ENCODE measurements around the gene MEGF10.
A peak's percentile ranks its signal among the peaks of the same experiment; 100 is the strongest.

MEGF10 gene

DNA sequence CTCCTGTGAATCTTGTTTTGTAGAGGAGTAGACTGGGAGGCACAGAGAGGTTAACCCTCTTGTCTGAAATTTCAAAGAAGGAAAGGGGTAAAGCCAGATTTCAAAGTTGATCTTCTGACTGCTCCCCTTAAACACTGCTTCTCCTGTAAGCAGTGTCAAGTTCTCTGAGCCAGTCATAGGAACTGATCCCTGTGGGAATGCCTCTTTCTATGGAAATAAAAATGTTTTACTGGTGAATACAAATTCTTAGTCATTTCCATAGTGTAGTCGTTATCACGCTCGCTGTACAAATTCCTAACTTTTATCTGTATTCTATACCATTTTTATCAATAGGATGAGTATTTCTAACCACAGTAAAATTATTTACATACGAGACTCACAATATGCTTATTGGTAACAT is 160.5 kb downstream of the MEGF10 start:
- TF ChIP-seq, protein P1, sequence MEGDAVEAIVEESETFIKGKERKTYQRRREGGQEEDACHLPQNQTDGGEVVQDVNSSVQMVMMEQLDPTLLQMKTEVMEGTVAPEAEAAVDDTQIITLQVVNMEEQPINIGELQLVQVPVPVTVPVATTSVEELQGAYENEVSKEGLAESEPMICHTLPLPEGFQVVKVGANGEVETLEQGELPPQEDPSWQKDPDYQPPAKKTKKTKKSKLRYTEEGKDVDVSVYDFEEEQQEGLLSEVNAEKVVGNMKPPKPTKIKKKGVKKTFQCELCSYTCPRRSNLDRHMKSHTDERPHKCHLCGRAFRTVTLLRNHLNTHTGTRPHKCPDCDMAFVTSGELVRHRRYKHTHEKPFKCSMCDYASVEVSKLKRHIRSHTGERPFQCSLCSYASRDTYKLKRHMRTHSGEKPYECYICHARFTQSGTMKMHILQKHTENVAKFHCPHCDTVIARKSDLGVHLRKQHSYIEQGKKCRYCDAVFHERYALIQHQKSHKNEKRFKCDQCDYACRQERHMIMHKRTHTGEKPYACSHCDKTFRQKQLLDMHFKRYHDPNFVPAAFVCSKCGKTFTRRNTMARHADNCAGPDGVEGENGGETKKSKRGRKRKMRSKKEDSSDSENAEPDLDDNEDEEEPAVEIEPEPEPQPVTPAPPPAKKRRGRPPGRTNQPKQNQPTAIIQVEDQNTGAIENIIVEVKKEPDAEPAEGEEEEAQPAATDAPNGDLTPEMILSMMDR (IDR thresholded peaks at IDR 0.05; ENCODE audit: low read depth, low read length, missing control alignments), result no peak
- no peak overlapping the region for H3K4me3 ChIP-seq (ENCODE audit: low read depth, low read length)
- no peak for DNase-seq (ENCODE audit: low read depth)

DNA sequence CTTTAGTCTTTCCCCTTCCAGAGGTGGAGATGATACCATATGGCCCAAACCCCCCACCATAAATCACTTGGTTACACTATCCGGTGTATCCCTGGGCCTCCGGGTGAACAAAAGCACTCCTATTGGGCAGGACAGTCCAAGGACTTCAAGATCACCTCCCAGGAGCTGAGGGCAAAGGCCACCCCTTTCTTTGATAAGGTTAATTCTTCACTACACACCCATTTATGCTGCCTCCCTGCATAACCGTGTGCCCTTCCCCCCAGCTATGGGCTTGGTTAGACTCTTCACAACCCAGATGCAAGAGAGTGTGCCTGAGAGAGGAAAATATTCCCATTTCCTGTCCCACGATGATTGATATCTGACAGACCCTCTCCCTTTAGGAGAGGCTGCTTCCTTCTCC is 162.0 kb downstream of the MEGF10 start:
- no peak overlapping the region for H3K4me3 ChIP-seq (ENCODE audit: low read depth, low read length)

DNA sequence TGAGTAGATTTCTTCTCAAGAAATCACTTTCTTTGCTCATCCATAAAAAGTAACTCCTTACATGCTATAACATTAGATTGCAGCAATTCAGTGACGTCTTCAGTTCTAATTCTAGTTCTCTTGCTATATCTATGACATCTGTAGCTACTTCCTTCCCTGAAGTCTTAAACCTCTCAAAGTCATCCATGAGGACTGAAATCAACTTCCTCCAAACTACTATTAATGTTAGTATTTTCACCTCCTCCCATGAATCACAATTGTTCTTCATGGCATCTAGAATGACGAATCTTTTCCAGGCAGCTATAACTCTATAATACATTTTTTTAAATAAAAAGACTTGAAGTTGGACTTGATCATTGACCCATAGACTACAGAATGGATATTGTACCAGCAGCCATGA is 180.6 kb downstream of the MEGF10 start:
- no peak for DNase-seq (ENCODE audit: low read depth)
- no peak overlapping the region for H3K4me3 ChIP-seq (ENCODE audit: low read depth, low read length)
- TF ChIP-seq, protein P1 (IDR thresholded peaks at IDR 0.05; ENCODE audit: low read depth, low read length, missing control alignments), result no peak

More for the DNA sequence above, 162.0 kb downstream of the MEGF10 start:
- DNase-seq (ENCODE audit: low read depth), result no peak
- TF ChIP-seq, protein P1 (IDR thresholded peaks at IDR 0.05; ENCODE audit: low read depth, low read length, missing control alignments), result no peak

DNA sequence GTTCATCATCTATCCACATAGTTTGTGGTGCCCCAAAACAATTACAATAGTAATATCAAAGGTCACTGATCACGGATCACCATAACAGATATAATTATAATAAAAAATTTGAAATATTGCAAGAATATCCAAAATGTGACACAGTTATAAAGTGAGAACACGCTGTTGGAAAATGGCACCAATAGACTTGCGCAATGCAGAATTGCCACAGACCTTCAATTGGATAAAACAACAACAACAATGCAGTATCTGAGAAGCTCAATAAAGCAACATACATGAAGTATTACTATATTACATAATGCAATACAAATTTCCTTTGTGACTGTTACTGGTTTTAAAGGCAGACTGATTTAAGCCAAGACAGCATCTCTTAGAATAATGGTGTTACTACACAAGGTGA is 182.1 kb downstream of the MEGF10 start:
- TF ChIP-seq, protein P1 (IDR thresholded peaks at IDR 0.05; ENCODE audit: low read depth, low read length, missing control alignments), result no peak
- H3K4me3 ChIP-seq (ENCODE audit: low read depth, low read length), result no peak overlapping the region
- no peak for DNase-seq (ENCODE audit: low read depth)

DNA sequence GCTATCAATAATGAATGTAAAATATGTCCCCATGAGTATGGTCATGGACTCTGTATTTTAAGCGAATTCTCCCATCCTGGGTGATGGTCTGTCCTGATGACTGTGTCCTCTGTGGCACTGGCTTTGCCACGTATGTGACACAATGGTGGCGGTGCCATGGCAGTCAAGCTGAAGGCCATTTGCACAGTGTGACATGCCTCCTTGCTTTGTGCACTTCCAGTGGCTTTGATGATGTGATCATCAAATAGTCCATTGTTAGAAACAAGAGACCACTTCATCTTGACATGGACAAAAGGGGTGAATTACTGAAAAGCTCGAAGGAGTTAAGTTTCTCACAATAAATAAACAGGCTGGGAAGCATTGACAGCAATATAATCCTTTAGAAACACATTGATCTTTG is 195.9 kb downstream of the MEGF10 start:
- TF ChIP-seq, protein P1 (IDR thresholded peaks at IDR 0.05; ENCODE audit: low read depth, low read length, missing control alignments), result no peak
- DNase-seq (ENCODE audit: low read depth), result no peak
- H3K4me3 ChIP-seq (ENCODE audit: low read depth, low read length), result no peak overlapping the region

DNA sequence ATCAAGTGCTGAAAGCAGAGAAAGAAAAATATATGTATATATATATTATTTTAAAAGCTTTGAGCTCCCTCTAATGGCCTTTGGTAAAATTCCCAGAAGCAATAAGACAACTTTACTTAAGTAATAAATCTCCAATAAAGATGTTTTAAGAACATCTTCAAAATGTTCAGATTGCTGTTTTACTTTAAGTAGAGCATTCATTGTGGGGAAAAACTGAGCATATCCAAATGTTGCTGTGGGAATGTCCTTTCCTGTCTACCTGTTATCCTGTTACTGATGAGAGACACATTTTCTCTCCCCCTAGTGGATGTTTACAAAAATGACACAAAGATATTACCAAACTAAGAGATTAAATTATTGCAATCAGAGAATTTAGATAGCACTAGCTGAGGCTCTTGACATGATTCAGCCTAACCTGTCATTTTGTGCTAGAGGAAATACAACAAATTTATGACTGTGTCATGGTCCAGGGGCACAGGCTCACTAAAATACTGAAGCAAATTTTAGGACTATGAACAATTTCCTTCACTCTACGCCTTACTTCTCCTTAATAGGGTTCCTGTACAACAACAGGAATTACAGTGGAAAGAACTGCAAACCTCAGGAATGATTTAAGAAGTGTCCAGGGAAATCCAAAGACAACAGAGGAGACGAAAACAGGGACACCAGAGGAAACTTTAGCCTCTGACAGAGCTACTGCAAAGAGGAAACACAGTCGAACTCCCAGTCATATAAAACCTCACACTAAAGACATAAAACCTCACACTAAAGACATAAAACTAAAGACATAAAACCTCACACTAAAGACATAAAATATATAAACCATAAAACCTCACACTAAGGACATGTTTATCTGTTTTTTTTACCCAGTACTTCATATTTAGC is 202.5 kb downstream of the MEGF10 start:
- TF ChIP-seq, protein P1 (IDR thresholded peaks at IDR 0.05; ENCODE audit: low read depth, low read length, missing control alignments), result peak; percentile 61
- H3K4me3 ChIP-seq (ENCODE audit: low read depth, low read length), result no peak overlapping the region
- peak; percentile 5 for DNase-seq (ENCODE audit: low read depth)

DNA sequence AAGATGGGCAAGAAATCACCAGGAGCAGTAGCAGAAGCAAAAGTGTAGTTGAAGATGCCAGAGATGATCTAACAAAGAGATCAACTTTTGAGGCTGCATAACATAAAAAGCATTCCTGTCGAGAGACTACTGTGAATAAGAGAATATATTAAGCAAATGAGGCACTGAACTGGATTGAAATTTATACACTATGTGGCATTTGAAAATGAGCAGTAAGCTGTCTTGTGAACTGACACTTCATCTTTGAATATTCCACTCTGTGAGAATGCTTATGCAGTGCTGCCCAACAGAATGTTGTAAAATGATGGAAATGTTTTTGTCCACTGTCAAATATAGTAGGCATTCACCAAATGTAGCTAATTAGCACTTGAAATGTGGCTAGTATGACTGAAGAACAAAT is 208.0 kb downstream of the MEGF10 start:
- DNase-seq (ENCODE audit: low read depth), result no peak
- no peak overlapping the region for H3K4me3 ChIP-seq (ENCODE audit: low read depth, low read length)
- TF ChIP-seq, protein P1 (IDR thresholded peaks at IDR 0.05; ENCODE audit: low read depth, low read length, missing control alignments), result no peak
